NCI-H345 treated with DMSO at 0.1 percent for 48 hours (cell line): ENCODE data around the gene ROMO1.
"Not testable (repeated sequence)": the region's sequence is repeated elsewhere in the genome, so short reads cannot be mapped to it uniquely, and the experiment has no call there.

ENCODE experiments used
- DNase-seq: peaks from one replicate; lab custom pipeline; 2025; ENCODE audit not compliant: unreplicated experiment; lab: John Stamatoyannopoulos, UW

The ROMO1 gene

GRCh38 chr20:35729836-35730582 lies 30.8 kb downstream of the ROMO1 start:
- no peak for DNase-seq

- DNase-seq: no peak
Observed at GRCh38 chr20:35730583-35731468, 31.6 kb downstream of the ROMO1 start.

DNA sequence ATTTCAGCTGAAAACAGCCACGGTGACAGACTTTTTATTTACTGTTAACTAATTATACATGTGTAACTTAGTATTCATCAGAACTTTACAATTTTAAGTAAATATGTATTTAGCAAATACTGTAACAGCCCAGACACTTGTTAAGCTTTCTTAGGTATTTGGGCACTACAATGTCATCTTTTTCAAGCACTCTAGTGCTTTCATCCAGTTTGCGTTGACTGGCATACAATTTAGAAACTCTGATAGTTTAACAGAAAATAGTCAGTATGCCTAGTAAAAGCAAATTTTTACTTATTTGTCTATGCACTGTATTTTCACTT lies 32.2 kb downstream of the ROMO1 start:
- DNase-seq: no peak

DNA sequence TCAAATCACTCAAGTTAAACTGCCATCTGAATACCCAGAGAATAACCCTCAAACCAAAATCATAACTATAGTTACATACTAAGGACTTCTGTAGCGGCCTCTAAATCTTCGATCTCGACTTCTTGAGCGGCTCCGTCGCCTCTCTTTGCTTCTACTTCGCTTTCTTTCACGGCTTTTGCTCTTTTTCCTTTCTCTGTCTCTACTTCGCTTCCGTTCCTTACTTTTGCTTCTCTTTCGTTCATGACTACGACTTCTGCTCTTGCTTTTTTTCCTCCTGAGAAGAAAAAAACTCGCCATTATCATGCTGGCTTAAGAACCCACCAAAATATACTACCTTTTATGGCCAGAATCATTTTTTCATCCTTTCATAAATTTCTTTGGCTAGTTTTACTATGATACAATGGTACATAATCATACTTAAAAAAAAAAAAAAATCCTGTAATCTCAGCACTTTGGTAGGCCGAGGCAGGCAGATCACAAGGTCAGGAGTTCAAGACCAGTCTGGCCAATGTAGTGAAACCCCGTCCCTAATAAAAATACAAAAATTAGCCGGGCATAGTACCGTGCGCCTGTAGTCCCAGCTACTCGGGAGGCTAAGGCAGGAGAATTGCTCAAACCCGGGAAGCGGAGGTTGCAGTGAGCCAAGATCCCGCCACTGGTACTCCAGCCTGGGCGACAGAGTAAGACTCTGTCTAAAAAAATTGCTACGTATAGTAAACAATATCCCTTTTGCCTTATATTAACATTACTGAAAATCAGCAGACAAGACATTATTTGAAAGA lies 32.8 kb downstream of the ROMO1 start:
- DNase-seq: no peak

DNA sequence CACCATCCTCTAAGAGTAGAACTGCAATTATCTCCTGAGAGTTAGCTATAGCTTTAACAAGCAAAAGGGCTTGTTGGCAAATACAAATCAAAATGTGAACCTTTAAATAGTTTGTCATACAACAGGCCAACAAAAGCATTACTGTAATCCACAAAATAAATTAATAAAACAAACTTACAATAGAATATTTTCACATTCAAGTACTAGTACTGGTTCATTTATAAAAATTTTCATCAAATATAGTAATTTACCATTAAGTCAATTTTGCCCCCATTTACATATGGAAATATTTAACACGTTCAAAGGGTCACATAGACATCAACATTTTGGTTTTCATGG lies 33.4 kb downstream of the ROMO1 start:
- DNase-seq: no peak

- no peak for DNase-seq
Observed at GRCh38 chr20:35734374-35734773, 35.2 kb downstream of the ROMO1 start.

DNA sequence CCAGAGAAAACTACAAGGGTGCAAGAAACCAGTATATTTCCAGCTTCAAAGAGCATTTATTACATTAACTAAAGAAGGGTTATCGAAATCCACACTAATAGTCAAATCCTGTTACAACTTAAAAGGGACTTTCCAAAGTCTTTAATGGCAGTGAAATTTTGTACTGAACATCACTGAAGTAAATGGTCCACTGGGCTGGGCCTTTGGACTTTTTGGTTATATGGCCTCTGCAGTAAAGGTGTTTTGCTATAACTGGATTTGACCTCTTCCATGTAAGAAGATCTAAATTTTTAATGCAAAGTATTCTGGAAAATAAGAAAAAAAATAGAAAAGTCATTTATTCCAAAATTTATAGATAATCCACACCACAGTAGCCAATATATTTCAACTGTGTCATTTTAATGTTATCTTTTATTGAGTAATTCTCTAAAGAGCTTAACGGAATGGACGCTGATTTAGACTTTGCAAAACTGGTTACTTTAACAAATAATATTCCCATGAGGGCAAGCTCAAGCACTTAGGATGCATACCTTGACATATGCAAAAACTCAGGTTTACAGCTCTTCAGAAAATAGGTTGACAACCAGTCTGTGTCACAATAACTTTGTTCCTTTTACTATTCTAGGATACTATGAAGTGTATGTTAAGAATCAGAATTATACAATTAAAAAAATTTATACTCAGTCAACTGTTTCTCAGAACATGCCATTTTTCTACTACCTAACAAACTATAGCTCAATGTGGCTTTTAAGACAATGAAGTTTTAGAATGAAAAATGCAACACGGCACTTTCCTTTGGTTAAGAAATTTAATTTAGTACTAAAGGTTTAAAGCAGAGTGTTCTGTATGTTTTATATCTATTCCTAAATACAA lies 35.8 kb downstream of the ROMO1 start:
- no peak for DNase-seq

GRCh38 chr20:35735826-35736470 lies 36.7 kb downstream of the ROMO1 start:
- DNase-seq: no peak

DNA sequence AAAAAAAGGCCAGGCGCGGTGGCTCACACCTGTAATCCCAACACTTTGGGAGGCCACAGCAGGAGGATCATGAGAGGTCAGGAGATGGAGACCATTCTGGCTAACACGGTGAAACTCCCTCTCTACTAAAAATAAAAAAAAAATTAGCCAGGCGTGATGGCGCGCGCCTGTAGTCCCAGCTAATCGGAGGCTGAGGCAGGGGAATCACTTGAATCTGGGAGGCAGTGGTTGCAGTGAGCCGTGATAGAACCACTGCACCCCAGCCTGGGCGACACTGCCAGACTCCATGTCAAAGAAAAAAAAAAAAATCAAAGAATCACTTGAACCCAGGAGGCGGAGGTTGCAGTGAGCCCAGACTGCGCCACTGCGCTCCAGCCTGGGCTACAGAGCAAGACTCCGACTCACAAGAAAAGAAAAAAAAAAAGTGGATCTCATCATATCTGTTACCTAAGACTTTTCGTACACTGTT lies 38.7 kb downstream of the ROMO1 start:
- DNase-seq: no peak

DNA sequence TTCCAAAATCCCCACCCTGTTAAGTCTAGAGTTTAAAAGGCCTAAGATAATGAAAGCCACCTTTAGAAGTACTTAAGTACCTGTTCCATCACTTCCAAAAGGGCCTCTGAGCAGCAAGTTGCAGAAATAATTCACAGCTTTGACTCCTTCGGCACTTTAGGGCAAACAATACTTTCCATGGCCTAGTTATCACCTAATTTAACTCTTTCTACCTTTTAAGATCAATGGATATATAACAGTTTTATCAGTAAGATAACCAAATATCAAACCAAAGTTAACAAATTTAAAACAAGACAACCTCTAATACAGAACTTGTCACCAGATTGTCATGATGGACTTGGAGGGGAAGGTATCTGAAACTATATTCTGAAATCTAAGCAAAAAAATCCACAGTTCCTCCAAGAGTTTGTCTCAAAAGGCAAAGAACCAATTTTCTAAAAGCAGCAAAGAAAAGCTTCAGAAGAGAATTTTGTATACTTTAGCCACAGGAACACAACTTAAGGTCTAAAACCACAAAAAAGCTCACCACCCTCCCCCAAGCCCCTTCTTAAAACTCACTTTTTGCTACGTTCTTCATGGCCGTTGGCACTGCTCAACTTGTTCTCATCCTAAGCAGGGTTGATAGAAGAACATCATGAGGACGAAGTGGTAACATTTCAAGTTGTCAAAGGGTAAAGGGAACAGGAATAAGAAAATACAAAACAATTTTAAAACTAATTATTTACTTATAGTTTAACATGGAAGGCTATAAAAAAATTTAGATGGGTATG lies 39.4 kb downstream of the ROMO1 start:
- DNase-seq: no peak

DNA sequence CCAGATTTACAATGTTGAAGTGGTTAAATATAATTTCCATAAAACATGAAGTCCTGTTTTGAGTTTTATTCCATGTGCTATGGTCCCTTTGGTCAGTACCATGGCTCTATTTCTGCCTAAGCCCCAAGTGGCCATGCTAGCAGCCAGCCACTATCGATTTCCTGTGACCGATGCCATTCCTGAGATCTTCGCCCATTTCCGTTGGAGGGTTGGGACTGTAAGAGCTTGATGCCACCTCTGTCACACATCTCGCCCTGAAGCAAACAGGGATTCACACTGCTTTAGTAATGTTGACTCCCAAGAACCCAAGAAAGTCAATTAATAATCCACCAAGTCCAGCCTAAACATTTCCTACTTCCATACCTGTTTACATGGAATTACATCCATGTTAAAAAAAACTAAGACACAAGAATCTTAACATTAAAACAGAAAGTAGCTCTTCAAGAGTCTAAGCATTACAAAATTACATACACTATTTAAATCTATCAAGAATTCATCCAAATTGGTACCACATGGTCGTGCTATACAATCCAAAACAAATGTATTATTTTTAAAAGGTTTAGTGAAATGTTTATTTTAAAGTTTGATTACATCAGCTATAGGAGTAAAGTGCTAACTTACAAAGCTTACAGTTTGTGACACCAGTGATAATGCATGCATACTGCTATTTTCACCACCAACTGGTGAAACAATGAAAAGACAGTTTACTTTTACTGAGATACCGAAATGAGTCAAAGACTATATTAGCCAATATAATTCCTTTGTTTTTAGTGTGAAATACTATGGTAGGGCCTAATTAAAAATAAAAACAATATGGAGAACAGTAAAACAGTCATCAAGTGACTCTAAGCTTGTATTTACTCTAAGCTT lies 40.3 kb downstream of the ROMO1 start:
- DNase-seq: no peak

DNA sequence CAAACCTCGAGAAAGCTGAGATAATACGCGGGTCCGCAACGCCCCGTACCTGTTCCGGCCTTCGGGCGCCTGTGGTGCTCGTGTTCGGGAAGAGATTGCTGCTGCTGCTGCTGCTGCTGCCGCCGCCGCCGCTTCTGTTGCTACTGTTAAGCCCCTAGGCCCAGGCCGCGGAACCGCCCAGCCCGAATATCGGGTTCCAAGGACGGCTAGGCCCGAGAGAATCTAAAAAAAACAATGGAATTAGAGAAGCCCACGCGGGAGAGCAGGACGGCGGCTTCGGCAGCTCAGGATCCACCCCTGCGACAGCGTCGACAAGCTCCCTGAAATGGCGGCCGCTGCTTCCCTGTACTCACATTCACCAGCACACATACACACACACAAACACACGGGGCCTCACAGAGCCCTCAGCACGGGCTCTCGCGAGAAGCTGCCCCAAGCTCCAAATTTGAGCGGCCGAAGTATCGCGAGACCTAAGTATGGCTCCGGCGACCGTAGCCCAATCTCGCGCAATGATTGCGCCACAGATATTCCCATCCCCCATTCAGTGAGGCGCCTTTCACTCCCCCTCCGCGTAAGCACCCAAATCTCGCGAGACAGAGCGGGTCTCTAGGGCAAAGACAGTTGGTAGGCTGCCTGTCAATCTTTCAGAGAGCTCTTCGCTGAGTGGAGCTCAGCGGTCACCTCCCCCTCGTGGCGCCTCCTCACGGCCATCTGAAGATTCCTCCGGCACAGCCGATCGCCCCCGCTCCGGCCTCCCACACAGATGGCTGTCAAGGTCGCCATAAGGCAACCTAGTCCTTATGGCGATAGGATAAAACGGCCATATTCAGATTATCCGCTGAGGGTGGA lies 42.9 kb downstream of the ROMO1 start, which contains the start of gene RBM39:
TSS of gene RBM39 (minus strand) at position 369 of the 849 bp plus-strand sequence. CDS start 1,386 bp downstream, outside the sequence.
- DNase-seq: peak; percentile 100

DNA sequence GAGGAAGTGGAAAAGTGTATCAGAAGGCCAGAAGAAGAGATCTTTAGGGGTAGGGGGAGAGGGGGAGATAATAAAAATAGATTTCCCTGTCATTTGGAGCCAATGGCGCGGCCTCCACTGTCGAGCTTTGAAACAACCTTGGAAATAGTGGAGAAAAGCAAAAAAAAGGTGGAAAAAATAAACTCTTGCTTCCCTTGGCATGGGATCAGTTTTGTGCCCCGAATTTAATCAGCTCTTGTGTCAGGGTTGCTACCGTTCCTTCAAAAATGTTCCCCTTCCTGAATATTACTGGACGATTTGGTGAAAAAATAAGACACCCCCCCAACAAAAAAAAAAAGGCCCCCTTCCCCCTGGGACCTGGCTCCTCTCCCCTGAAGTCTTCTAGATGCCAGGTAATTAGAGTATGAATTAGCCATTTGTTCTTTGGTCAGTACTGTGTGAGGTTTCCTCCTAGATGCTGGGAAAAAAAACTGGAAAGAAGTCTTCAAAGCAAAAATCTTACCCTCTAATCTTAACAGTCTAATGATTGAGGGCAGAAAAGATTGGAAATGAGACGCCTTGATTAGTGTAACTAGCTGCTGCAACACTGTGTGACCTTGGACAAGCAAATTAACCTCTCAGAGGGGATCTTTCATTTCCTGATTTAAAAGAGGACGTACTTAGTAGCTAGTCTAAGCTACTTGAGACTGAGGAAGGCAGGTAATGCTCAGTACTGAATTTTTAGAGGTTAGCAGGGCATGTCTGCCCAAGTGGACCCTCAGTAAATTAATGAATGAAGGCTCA lies 43.7 kb downstream of the ROMO1 start:
- DNase-seq: no peak

DNA sequence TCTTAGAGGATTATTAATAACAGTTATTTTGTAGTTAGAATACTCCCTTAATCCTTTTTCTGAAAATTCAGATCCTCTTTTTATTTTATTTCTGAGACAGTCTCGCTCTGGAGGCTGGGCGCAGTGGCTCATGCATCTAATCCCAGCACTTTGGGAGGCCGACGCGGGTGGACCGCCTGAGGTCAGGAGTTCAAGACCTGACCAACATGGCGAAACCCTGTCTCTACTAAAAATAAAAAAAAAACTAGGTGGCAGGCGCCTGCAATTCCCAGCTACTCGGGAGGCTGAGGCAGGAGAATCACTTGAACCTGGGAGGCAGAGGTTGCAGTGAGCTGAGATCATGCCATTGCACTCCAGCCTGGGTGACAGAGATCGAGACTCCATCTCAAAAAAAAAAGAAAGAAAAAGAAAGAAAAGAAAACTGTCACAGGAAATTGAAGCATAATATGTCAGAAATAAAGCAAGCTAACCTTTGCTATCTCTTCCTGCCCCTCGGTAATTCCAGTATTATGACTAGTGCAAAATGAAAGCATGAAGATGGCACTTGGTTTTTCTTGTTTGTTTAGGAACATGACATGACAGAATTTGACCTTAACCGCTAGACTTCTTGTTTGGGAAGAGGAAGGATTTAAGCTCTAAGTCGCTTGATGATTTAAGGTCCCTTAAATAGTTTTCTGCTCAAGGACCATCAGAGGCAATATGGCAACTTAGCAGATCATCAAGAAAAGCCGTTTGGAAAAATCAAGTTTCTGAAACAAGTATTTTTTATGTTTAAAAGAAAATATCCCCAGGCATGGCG lies 44.7 kb downstream of the ROMO1 start:
- DNase-seq: no peak

GRCh38 chr20:35744492-35744841 lies 45.3 kb downstream of the ROMO1 start:
- DNase-seq: not testable (repeated sequence)
